ENCODE data around the gene SP140. TPM values are rescaled to one million over a fixed set of nuclear protein-coding genes. Genes with fewer than 3 reads are reported as not detected.

The SP140 gene
- total and polyA plus RNA-seq, 2 of the 8 experiments (the other 6 are each of a cell fraction or from before 2014, with no cell fraction given) = 0.23 to 1.3 TPM

GRCh38 chr2:230358305-230358704 lies 132.8 kb downstream of the SP140 start:
- H3K4me1 ChIP-seq (replicated peaks in 1 of 4; ENCODE audit: control insufficient read depth in 3 of 4, insufficient read depth in 4 of 4, low read length in 3 of 4) = no peaks in the 10 kb centered on the region
- no peak overlapping the region for H3K14ac ChIP-seq (ENCODE audit: insufficient read length)
- H4K20me1 ChIP-seq (replicated peaks in 1 of 2; ENCODE audit: control insufficient read depth in 1 of 2, insufficient read depth in 2 of 2, low read length in 2 of 2) = no peaks in the 10 kb centered on the region
- no peak overlapping the region for H3K4me3 ChIP-seq (ENCODE audit: extremely low read depth in 1 of 4, insufficient read depth in 2 of 4, low read depth in 3 of 4, low read length in 4 of 4)
- H2AFZ ChIP-seq (ENCODE audit: low read length) = no peak overlapping the region
- no peaks in the 10 kb centered on the region for H3K27me3 ChIP-seq (replicated peaks in 1 of 4; ENCODE audit: control insufficient read depth in 3 of 4, extremely low read depth in 1 of 4, insufficient read depth in 3 of 4, low read length in 3 of 4)
- WGBS, 2 experiments (ENCODE audit: extremely low coverage in 1 of 2, insufficient coverage in 1 of 2, insufficient read length in 1 of 2, insufficient replicate concordance in 2 of 2, low coverage in 1 of 2, low lambda C conversion rate in 2 of 2, missing lambda C conversion rate in 1 of 2) = 83% methylated on average over 1 of the region's 1 CpG; no CpG with 5 or more reads in 1 of the 2 experiments
- H3K56ac ChIP-seq (replicated peaks; ENCODE audit: insufficient read length, low read depth, low read length) = no peak overlapping the region
- no peak overlapping the region for H3K9ac ChIP-seq (replicated peaks in 1 of 4; ENCODE audit: extremely low read depth in 1 of 4, low read depth in 3 of 4, low read length in 3 of 4)
- no peak overlapping the region for H3K23ac ChIP-seq (ENCODE audit: insufficient read length)
- H3K36me3 ChIP-seq (ENCODE audit: control insufficient read depth in 2 of 4, insufficient read depth in 4 of 4, low read length in 3 of 4) = no peaks in the 10 kb centered on the region
- no peak overlapping the region for H3K4ac ChIP-seq (replicated peaks; ENCODE audit: insufficient read length, low read depth, low read length)
- H3K23me2 ChIP-seq (ENCODE audit: low read depth, low read length) = no peaks in the 10 kb centered on the region
- no peak overlapping the region for H2AK5ac ChIP-seq (ENCODE audit: low read depth, low read length)
- TF ChIP-seq USF2 (IDR thresholded peaks at IDR 0.05; ENCODE audit: low read length) (no peak), SIRT6 (IDR thresholded peaks at IDR 0.05; ENCODE audit: low read length) (no peak), TAF7 (optimal IDR thresholded peaks at IDR 0.05; ENCODE audit: borderline replicate concordance, low read depth, low read length) (no peak), POLR2A (IDR thresholded peaks at IDR 0.05; ENCODE audit: control extremely low read depth in 1 of 2, low read depth in 2 of 2, low read length in 2 of 2) (no peak), GTF2F1 (IDR thresholded peaks at IDR 0.05; ENCODE audit: borderline replicate concordance, low read depth, low read length) (no peak), FOSL1 (IDR thresholded peaks at IDR 0.05; ENCODE audit: insufficient read depth, low read depth, low read length) (no peak), TBP (IDR thresholded peaks at IDR 0.05; ENCODE audit: low read depth, low read length) (no peak)
- no peak overlapping the region for H3K18ac ChIP-seq (ENCODE audit: extremely low read depth, low read length)
- H2BK20ac ChIP-seq (ENCODE audit: low read length) = no peak overlapping the region
- no peak overlapping the region for H2BK15ac ChIP-seq (ENCODE audit: low read length)
- no peaks in the 10 kb centered on the region for H3K79me2 ChIP-seq (ENCODE audit: control insufficient read depth in 1 of 2, insufficient read depth in 2 of 2, low read length in 2 of 2)
- POLR2A ChIA-PET (ENCODE audit: partially characterized antibody) = no interaction called here
- no peak overlapping the region for H2BK12ac ChIP-seq (ENCODE audit: low read depth, low read length)
- H3K79me1 ChIP-seq (ENCODE audit: low read depth, low read length) = no peaks in the 10 kb centered on the region
- FAIRE-seq (no peak), DNase-seq (ENCODE audit: low read depth in 1 of 2, low spot score in 2 of 2) (no peak)
- no peak overlapping the region for H4K8ac ChIP-seq (ENCODE audit: extremely low read depth, insufficient read depth, low read length)
- peaks cover 0 to 6% of the 10 kb centered on the region in 2 experiments; a peak in 1 of 4 replicates for H3K9me3 ChIP-seq (ENCODE audit: insufficient read depth in 2 of 2, low read depth in 1 of 2, low read length in 1 of 2)
- H3K4me2 ChIP-seq (ENCODE audit: insufficient read depth in 1 of 2, low read depth in 2 of 2, low read length in 2 of 2) = no peak overlapping the region
- no peak overlapping the region for H4K91ac ChIP-seq (replicated peaks; ENCODE audit: insufficient read length, low read length)
- no peak overlapping the region for H2BK5ac ChIP-seq (ENCODE audit: low read depth, low read length)
- H4K5ac ChIP-seq (ENCODE audit: insufficient read length, low read depth, low read length) = no peak overlapping the region
- CTCF ChIA-PET (ENCODE audit: partially characterized antibody) = no interaction called here
- H3K27ac ChIP-seq (ENCODE audit: low read depth, low read length) = no peak overlapping the region
- H2BK120ac ChIP-seq (replicated peaks; ENCODE audit: low read depth, low read length) = no peak overlapping the region
